Astrocyte of the cerebellum (primary cell): Measurements from ENCODE around the gene IFIT1.

Source experiments
- DNase-seq: peaks from one replicate; pipeline ENCODE4 v3.0.0-alpha.2; 2011; ENCODE audit warnings: low read depth
- H3K4me3 ChIP-seq: 2 replicates; pipeline ENCODE4 v1.5.1; 2011; ENCODE audit warnings: mild to moderate bottlenecking, low read depth, low read length, moderate library complexity
- in situ Hi-C: cut with HindIII; loops from 2 replicates; pipeline ENCODE4 v1.10.0; 2017; ENCODE audit warnings: low sequenced_read_pairs
- TF ChIP-seq, protein P1 (sequence below): IDR thresholded peaks from 2 replicates; pipeline ENCODE4 v1.5.1; 2012; ENCODE audit warnings: low read length, low read depth, moderate library complexity, mild to moderate bottlenecking; ENCODE audit errors: missing control alignments

IFIT1 gene

DNA sequence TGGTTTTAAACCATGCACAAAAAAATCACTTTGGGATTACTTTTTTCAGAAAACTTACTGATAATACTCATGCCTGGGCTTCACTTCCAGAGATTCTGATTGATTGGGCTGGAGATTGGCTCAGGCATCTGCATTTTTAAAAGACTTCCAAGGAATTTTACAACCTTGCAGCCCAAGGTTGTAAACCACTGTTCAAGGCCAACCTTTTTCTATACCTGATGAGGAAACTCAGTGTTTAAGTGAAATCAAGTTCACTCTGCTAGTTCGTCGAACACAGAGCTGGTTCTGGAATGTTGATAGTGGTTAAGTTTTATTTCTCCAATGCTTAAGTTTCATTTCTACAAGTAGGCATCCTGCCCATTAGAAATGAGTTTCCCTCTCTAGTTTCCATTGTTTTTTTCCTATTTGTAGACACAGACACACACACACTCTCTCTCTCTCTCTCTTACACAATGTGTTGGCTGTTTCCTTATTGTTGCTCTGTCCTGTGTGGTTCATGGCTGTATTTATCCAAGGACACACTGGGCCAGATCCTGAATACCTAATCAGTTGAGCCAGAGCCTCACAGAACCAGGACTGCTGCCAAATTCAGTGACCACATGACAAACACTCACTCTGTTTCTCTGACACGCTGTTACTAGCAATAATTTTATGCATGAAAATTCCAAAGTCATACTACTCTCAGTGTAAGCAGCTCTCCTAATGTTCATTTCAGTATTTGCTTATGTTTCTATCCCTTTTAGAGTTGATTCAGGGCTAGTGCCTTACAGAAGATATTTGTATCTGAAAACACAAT lies 18.3 kb upstream of the IFIT1 start:
- DNase-seq = peak; percentile 96
- in situ Hi-C loops = no loop called here

DNA sequence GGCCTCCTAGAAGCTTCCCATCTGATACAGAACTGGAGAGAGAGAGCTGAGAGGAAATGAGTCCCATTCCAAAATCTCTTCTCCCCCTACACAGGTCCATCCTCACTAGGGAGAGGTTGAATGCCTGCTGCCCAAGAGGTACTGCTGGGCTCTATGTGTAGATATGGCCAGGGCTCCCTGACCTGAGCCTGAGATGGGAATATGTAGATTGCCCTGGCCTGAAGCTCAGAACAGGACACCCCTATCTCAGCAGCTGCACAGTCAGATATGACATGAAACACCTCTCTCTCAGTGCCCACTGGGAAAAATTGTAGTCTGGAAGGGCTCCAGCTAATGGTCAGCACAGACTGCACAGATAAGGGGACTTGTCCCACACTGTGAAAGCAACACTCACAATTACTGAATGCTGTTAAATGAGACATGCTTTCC lies 17.7 kb upstream of the IFIT1 start:
- TF ChIP-seq, protein P1, sequence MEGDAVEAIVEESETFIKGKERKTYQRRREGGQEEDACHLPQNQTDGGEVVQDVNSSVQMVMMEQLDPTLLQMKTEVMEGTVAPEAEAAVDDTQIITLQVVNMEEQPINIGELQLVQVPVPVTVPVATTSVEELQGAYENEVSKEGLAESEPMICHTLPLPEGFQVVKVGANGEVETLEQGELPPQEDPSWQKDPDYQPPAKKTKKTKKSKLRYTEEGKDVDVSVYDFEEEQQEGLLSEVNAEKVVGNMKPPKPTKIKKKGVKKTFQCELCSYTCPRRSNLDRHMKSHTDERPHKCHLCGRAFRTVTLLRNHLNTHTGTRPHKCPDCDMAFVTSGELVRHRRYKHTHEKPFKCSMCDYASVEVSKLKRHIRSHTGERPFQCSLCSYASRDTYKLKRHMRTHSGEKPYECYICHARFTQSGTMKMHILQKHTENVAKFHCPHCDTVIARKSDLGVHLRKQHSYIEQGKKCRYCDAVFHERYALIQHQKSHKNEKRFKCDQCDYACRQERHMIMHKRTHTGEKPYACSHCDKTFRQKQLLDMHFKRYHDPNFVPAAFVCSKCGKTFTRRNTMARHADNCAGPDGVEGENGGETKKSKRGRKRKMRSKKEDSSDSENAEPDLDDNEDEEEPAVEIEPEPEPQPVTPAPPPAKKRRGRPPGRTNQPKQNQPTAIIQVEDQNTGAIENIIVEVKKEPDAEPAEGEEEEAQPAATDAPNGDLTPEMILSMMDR = no peak
- H3K4me3 ChIP-seq = no peak overlapping the region
- DNase-seq = no peak
- in situ Hi-C loops = no loop called here

More for the DNA sequence above, 18.3 kb upstream of the IFIT1 start:
- H3K4me3 ChIP-seq = no peak overlapping the region
- TF ChIP-seq, protein P1 = no peak

DNA sequence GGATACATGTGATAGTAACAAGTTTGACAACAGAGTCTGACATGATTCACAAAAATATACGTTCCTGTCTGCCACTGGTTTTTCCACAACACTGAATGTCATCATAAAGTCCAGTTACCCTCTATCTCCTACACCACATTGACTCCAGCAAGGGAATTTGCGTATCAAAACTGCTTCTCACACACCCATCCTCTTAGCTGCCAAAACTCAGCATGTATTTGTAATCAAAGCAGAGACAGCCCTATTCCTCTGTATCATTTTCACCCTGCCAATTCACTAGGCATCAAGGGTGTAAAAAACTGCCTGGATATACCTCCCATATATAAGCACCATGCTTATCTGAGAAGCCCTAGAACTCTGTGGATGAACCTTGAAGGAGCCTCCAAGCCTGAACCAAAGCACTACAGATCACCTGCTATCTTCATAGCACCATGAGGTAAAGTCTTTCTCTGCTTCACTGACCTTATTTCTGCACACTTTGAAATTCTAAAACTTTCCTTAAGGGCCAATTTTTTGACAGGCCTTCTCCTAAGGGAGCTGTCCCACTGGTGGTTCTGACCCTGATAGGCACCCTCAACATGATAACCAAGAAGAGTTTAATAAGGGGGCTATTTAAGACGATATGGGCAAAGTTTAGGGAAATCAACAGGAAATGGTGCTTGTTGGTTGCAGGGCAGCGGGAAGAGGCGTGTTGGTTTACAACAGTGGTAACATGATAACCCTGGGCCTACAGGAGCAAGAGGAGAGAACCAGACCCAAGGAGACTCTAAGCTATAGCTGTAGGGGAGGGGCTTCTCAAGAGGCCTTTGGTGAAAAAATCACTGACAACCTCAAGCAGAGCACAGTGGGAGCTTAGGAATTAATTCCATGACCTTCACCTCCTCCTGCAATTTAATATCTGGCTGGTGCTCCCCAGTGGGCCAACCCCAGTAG lies 14.5 kb upstream of the IFIT1 start, which contains the start of gene IFIT1B:
Gene IFIT1B (plus strand): TSS at position 352 of the 933 bp plus-strand sequence. CDS start 80 bp downstream, at position 432.
- TF ChIP-seq, protein P1 = no peak
- no peak within 1 kb of the TSS for H3K4me3 ChIP-seq
- in situ Hi-C loops = no loop called here
- no peak for DNase-seq

DNA sequence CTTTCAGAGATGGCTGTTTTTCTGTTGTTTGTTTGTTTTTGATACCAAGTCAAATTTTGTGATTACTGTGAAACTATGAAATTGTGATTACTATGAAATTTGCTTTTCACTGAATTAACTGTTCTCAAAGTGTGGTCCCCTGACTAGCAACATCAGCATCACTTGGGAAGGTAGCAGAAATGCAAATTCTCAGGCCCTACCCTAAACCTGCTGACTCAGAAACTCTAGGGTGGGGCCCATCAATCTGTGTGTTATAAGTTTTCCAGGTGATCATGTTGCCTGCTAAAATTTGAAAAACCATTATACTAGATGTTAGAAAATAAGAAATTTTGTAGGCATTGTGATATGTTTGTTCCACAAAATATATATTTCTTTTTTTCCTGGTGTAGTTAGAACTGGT lies 13.3 kb upstream of the IFIT1 start:
- no peak for DNase-seq
- TF ChIP-seq, protein P1 = no peak
- H3K4me3 ChIP-seq = no peak overlapping the region
- in situ Hi-C loops = no loop called here

DNA sequence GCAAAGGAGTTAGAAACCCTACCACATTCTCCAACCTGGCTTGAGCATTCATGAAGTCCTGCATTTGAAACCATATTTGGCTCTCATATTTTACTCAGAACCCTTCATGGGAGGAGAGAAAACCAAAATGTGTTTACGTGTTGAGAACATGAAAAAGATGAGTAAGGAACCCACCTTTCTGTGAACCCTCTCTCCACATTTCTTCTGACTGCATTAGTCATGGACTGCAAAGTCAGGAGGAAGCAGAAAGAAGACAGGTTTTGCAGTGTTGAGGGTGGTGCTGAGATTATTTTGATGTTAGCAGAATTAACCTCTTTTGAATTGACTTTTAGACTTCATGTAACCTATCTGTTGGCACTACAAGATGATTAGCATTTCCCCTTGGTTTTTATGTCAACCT lies 9.7 kb upstream of the IFIT1 start:
- no peak for DNase-seq
- H3K4me3 ChIP-seq = no peak overlapping the region
- TF ChIP-seq, protein P1 = no peak
- in situ Hi-C loops = no loop called here
